ENCODE data around the gene ZBTB20. TPM values are rescaled to one million over a fixed set of nuclear protein-coding genes. Genes with fewer than 3 reads are reported as not detected.

Gene ZBTB20
- total RNA-seq, 1 experiment from 2014 or later, result 3.7 TPM

- TF ChIP-seq EZH2 (IDR thresholded peaks at IDR 0.05; ENCODE audit: low read length, unreplicated experiment) (no peak), CTCF (conservative IDR thresholded peaks at IDR 0.05; ENCODE audit: low read depth, low read length) (peak; percentile 53; the same call in 1 of the 2 replicates)
- H3K4me2 ChIP-seq (ENCODE audit: low read length), result no peak overlapping the region
- H4K20me1 ChIP-seq (ENCODE audit: low read length), result no peaks in the 10 kb centered on the region
- CTCF ChIA-PET, result interaction anchor here (0.7 kb wide), 1 partner anchor 704 kb away, joined by 4 read pairs; no protein-coding TSS in a partner anchor
- no peaks in the 10 kb centered on the region for H3F3A ChIP-seq (ENCODE audit: low read length, unreplicated experiment)
- ATAC-seq (peak; percentile 56; the same call in 1 of the 2 replicates), DNase-seq (peak; percentile 15)
- POLR2A ChIA-PET (ENCODE audit: unreplicated experiment), result no interaction called here
- 0 out of 2 replicates have a peak, but pooled peaks cover 5% of the 10 kb centered on the region for H3K27me3 ChIP-seq (ENCODE audit: low read length)
- no TSS peak for BruUV-seq (replicated peaks)
- intact Hi-C loops (cut with micrococcal nuclease), result no loop called here
- H3K9me2 ChIP-seq (replicated peaks; ENCODE audit: low read length), result no peaks in the 10 kb centered on the region
- no peak overlapping the region for H3K9ac ChIP-seq (ENCODE audit: low read length)
- no peak overlapping the region for H3K4me3 ChIP-seq (ENCODE audit: low read length)
- H2AFZ ChIP-seq (ENCODE audit: low read length), result no peak overlapping the region
- no peaks in the 10 kb centered on the region for H3K36me3 ChIP-seq (ENCODE audit: low read depth, low read length)
- no peaks in the 10 kb centered on the region for H3K9me3 ChIP-seq (ENCODE audit: low read length)
- no peaks in the 10 kb centered on the region for H3K79me2 ChIP-seq (ENCODE audit: low read length)
- no peaks in the 10 kb centered on the region for H3K4me1 ChIP-seq (ENCODE audit: insufficient read depth, low read length)
- H3K27ac ChIP-seq (ENCODE audit: low read length), result no peak overlapping the region
These were observed 61.8 kb downstream of the ZBTB20 start for GRCh38 chr3:115085197-115085865.

- Histone ChIP-seq H2AFZ (ENCODE audit: low read length) (no peak overlapping the region), H3K27ac (ENCODE audit: low read length) (no peak overlapping the region), H3K4me3 (ENCODE audit: low read length) (no peak overlapping the region), H3K27me3 (ENCODE audit: low read length) (0 out of 2 replicates have a peak, but pooled peaks cover 5% of the 10 kb centered on the region), H3K79me2 (ENCODE audit: low read length) (no peaks in the 10 kb centered on the region), H3K4me2 (ENCODE audit: low read length) (no peak overlapping the region), H3K9me2 (replicated peaks; ENCODE audit: low read length) (no peaks in the 10 kb centered on the region), H3K9me3 (ENCODE audit: low read length) (no peaks in the 10 kb centered on the region), H3K9ac (ENCODE audit: low read length) (no peak overlapping the region), H3F3A (ENCODE audit: low read length, unreplicated experiment) (no peaks in the 10 kb centered on the region), H3K36me3 (ENCODE audit: low read depth, low read length) (no peaks in the 10 kb centered on the region), H3K4me1 (ENCODE audit: insufficient read depth, low read length) (no peaks in the 10 kb centered on the region), H4K20me1 (ENCODE audit: low read length) (no peaks in the 10 kb centered on the region)
- BruUV-seq (replicated peaks), result no TSS peak
- ChIA-PET POLR2A (ENCODE audit: unreplicated experiment) (no interaction called here), CTCF (no interaction called here)
- TF ChIP-seq CTCF (conservative IDR thresholded peaks at IDR 0.05; ENCODE audit: low read depth, low read length), result no peak
- no peak for TF ChIP-seq EZH2 (IDR thresholded peaks at IDR 0.05; ENCODE audit: low read length, unreplicated experiment)
- TF ChIP-seq EZH2phosphoT487 (IDR thresholded peaks at IDR 0.05; ENCODE audit: borderline replicate concordance, low read length), result no peak
- intact Hi-C loops (cut with micrococcal nuclease), result no loop called here
- ATAC-seq (no peak), DNase-seq (no peak)
These were observed 62.4 kb downstream of the ZBTB20 start for GRCh38 chr3:115084686-115085085.

GRCh38 chr3:115082260-115082659 is 64.8 kb downstream of the ZBTB20 start:
- no peak overlapping the region for H2AFZ ChIP-seq (ENCODE audit: low read length)
- H3K79me2 ChIP-seq (ENCODE audit: low read length), result no peaks in the 10 kb centered on the region
- no peak overlapping the region for H3K4me2 ChIP-seq (ENCODE audit: low read length)
- H3K9me3 ChIP-seq (ENCODE audit: low read length), result no peaks in the 10 kb centered on the region
- H3K27ac ChIP-seq (ENCODE audit: low read length), result no peak overlapping the region
- H3K4me3 ChIP-seq (ENCODE audit: low read length), result no peak overlapping the region
- no peaks in the 10 kb centered on the region for H3K4me1 ChIP-seq (ENCODE audit: insufficient read depth, low read length)
- H3F3A ChIP-seq (ENCODE audit: low read length, unreplicated experiment), result no peaks in the 10 kb centered on the region
- no peaks in the 10 kb centered on the region for H3K9me2 ChIP-seq (replicated peaks; ENCODE audit: low read length)
- H4K20me1 ChIP-seq (ENCODE audit: low read length), result no peaks in the 10 kb centered on the region
- H3K36me3 ChIP-seq (ENCODE audit: low read depth, low read length), result no peaks in the 10 kb centered on the region
- intact Hi-C loops (cut with micrococcal nuclease), result no loop called here
- no peak for TF ChIP-seq CTCF (conservative IDR thresholded peaks at IDR 0.05; ENCODE audit: low read depth, low read length)
- TF ChIP-seq EZH2 (IDR thresholded peaks at IDR 0.05; ENCODE audit: low read length, unreplicated experiment), result no peak
- TF ChIP-seq EZH2phosphoT487 (IDR thresholded peaks at IDR 0.05; ENCODE audit: borderline replicate concordance, low read length), result no peak
- ATAC-seq (no peak), DNase-seq (no peak)
- H3K9ac ChIP-seq (ENCODE audit: low read length), result no peak overlapping the region
- BruUV-seq (replicated peaks), result no TSS peak
- CTCF ChIA-PET, result no interaction called here
- POLR2A ChIA-PET (ENCODE audit: unreplicated experiment), result no interaction called here
- no peaks in the 10 kb centered on the region for H3K27me3 ChIP-seq (ENCODE audit: low read length)

Measured in PC-3 (cell line).